ENCODE results near the gene ETFRF1.

Gene ETFRF1

GRCh38 chr12:25213338-25213737, 18.3 kb downstream of the ETFRF1 start:
- DNase-seq (ENCODE audit: low read depth), result no peak

DNA sequence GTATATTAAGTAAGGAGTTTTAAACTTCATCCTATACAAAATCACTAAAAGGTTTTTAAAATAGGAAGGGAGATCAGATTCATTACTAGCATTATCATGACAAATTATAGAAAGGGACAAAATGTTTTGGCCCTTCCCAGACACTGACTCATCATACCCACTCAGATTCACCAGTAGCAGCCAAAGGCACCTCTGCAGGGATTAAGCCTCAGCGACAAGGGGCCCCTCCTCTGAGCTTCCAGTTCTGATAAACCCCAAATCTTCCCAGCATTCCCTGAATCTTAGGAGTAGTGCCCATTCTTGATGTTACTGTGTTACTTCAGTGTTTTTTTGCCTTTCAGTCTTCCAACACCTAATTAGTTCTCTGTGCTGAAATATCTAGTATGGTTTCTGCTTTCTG, 41.2 kb downstream of the ETFRF1 start:
- no peak for DNase-seq (ENCODE audit: low read depth)

GRCh38 chr12:25236626-25237025, 41.6 kb downstream of the ETFRF1 start:
- DNase-seq (ENCODE audit: low read depth), result no peak

DNA sequence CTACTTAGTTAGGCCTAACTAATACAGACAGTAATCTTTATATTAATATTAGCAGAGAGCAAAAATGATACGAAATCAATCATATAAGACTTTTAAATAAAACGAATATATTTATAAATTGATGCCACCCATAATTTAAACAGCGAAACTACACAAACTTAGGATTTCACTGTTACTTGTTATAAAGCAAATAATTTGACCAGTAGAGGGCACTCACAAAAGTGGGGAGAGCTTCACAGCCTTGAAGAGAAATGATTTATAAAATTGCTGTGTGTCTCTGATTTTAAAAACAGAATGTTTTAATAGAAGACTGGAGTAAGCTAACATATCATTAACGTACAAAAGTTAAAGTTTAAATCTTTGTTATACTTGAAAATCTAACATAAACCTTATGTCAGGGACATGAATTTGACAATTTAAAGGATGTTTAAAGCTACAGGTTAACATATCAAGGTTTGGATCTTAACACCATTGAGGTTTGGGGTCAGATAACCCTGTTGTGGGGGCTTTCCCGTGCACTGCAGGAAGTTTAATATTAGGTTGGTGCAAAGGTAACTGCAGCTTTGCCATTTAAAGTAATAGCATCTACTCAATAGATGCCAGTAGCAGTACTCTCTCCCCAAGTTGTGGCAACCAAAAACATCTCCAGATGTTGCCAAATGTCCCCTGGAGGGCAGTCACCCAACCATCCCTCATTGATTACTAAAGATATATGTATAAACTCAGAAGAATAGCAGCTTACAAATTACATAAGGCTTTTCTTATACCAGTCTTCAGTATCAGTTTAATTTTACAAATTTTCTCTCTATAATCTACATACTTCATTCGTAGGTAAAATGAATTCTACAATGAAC, 46.4 kb downstream of the ETFRF1 start:
- DNase-seq (ENCODE audit: low read depth), result peak; percentile 43

GRCh38 chr12:25242981-25243679, 48.1 kb downstream of the ETFRF1 start:
- no peak for DNase-seq (ENCODE audit: low read depth)

GRCh38 chr12:25243680-25243990, 48.6 kb downstream of the ETFRF1 start:
- DNase-seq (ENCODE audit: low read depth), result no peak

DNA sequence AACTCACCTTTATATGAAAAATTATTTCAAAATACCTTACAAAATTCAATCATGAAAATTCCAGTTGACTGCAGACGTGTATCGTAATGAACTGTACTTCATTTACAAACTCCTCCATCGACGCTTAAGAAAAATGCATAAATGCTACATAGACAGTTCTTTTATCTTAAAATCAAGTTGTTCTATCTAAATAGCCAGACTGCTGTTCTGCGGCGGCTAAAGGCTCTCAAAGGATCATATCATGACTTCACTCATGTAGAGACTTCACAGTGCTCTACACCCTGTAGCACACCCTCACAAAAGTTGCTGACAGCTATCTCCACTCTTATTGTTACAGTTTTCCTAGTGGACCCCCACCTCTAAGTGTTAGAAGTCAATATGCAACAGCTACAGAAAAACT, 50.5 kb downstream of the ETFRF1 start:
- DNase-seq (ENCODE audit: low read depth), result no peak

- no peak for DNase-seq (ENCODE audit: low read depth)
These were observed 53.1 kb downstream of the ETFRF1 start for GRCh38 chr12:25248137-25248536.

DNA sequence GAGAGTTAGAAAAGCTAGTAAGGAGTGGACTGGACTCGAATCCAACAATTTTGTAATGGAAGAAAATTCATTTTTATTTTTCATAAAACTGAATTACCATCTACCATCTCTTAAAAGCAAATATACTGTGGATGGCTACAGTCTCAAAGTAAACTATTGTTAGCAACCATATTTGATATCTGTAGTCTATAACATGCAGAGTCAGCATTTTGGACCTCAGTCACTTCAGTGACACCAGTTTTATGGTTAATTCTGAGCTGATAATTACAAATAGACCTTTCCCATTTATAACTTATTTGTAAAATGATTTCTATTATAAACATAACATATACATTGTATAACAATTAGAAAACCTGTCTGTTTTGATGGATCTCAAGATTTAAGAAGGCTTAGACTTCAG, 53.7 kb downstream of the ETFRF1 start:
- no peak for DNase-seq (ENCODE audit: low read depth)

GRCh38 chr12:25249931-25250738, 55.1 kb downstream of the ETFRF1 start:
- no peak for DNase-seq (ENCODE audit: low read depth)

DNA sequence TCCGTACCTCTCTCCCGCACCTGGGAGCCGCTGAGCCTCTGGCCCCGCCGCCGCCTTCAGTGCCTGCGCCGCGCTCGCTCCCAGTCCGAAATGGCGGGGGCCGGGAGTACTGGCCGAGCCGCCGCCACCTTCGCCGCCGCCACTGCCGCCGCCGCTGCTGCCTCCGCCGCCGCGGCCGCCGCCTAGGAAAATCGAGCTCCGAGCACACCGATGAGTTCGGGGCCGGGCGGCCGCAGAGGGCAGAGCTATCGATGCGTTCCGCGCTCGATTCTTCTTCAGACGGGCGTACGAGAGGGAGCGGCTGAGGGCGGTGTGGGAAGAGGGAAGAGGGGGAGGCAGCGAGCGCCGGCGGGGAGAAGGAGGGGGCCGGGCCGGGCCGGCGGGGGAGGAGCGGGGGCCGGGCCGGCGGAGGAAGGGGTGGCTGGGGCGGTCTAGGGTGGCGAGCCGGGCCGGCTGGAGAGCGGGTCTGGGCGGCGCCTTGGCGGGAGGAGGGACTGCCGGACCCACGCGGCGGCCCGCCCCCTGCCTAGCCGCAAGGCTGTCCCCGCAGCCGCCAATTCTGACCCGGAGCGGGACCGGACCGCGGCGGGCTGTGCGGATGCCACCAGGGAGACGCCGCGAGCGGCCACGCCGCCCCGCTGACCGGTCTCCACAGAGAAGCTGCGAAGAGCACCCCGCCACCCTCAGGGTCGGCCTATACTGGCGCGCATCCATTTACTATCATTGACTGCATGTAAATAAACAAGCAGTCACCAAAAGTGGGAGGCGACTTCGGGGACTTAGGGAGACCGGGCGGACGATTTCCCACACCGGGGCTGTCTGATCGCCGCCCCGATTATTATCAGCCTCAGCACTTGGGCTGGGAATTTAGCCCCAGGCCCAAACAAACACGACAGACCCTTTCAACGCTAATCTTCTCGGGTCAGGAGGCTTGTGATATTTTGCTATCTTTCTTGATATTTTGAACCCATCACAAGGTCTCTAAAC, 56.0 kb downstream of the ETFRF1 start, which contains the start of gene KRAS:
Gene KRAS (minus strand): TSS at position 186 of the 987 bp plus-strand sequence.
- DNase-seq (ENCODE audit: low read depth), result peak; percentile 93

- DNase-seq (ENCODE audit: low read depth), result no peak
These were observed 56.7 kb downstream of the ETFRF1 start for GRCh38 chr12:25251769-25252168.

DNA sequence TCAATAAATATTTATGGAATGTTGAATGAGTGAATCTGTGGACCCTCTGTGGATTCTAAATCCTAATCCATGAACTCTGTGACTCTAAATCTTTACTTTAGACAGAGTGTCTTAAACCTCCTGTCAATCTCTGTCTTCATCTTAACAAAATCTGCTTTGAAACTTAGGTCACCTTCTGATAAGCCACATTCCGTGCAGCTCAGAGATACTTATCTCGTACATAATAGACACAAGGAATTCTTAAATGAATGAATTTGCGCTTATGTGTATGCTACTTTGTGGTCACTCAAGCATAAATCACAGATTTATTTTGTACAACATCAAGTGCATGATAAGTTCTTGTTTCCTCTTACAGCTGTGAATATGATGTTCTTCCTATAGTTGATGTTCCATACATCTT, 57.9 kb downstream of the ETFRF1 start:
- no peak for DNase-seq (ENCODE audit: low read depth)

DNA sequence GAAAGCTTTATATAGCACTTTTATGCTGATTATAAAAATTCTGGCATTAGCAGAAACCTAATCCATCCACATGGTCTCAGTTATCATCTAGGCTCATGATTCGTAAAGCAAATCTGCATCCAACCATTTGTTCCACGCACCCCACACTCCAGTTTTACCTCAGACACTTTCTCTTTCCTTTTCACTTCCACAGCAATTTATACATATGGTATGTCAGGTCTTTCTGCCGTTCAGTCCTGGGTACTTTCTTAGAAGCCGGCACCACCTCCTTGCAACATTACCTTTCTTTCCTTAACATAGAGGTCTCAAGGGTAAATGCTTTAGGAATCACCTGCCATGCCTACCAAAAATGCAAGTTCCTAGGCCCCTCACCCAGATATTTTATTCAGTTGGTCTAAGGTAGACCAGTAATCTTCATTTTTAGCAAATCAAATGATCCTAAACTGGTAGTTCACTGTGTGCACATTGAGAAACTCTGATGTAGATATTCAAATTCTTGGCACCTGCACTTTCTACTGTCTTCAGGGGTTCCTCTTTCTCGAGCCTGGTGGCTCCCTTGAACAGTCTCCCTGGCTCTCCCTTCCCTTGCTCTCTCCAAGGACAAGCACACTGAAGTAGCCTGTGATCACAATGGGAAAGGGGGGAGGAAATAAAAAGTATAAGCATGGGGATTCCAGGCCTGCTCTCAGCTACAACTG, 58.5 kb downstream of the ETFRF1 start:
- DNase-seq (ENCODE audit: low read depth), result no peak

DNA sequence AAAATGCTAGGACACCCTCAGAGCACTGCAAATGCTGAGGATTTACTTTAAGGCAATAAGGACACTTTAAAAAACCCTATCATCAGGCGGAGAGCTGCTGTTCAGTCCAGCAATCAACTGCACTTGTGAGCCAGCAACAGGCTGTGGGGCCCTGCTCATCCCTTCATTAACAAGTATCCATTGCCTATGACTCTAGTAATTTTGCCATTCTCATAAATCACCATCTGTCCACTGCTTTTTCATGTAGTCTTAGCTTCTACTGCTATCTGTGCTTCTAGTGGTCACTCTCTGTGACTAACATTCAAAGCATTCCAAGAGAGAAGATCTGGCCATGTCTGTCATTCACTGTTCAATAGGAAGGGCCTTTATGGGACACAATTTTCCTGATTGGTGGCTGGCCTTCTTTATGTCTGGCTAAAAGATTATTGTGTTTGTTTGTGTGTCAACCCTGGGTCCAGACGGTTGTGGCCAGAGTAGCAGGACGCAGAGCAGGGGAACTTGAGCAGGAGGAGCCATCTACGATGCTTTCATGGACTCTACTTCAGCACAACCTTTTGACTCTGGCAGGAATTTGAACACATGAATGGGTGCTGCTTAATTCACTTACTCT, 59.3 kb downstream of the ETFRF1 start:
- no peak for DNase-seq (ENCODE audit: low read depth)

Data from fibroblast of the conjunctiva (primary cell).